Skeletal muscle tissue (tissue), 4 donors: ENCODE data around the gene PIK3CD. TPM values are rescaled to one million over a fixed set of nuclear protein-coding genes. Genes with fewer than 3 reads are reported as not detected.
"Not testable (repeated sequence)": the region's sequence is repeated elsewhere in the genome, so short reads cannot be mapped to it uniquely, and the experiment has no call there.

Experiments used
- H3K27ac ChIP-seq: one replicate; pipeline ENCODE4 v1.7.0; 2013; ENCODE audit warnings: mild to moderate bottlenecking, low read depth, low read length, inconsistent platforms
- H3K27me3 ChIP-seq, 3 donors: one replicate each; pipeline ENCODE4 v1.7.0; 2013; ENCODE audit warnings: low read length in 3 of 3; ENCODE audit not compliant: control insufficient read depth in 3 of 3, insufficient read depth in 3 of 3
- H3K36me3 ChIP-seq, 3 donors: one replicate each; pipeline ENCODE4 v1.7.0; 2013; ENCODE audit warnings: low read length in 3 of 3; ENCODE audit not compliant: control insufficient read depth in 3 of 3, insufficient read depth in 3 of 3
- H3K4me1 ChIP-seq, 3 donors: one replicate each; pipeline ENCODE4 v1.7.0; 2013; ENCODE audit warnings: low read length in 3 of 3, mild to moderate bottlenecking in 3 of 3; ENCODE audit not compliant: control insufficient read depth in 3 of 3, insufficient read depth in 3 of 3
- H3K4me3 ChIP-seq, 3 donors: one replicate each; pipeline ENCODE4 v1.7.0; 2013; ENCODE audit warnings: low read length in 3 of 3
- H3K9ac ChIP-seq, 3 donors: one replicate each; pipeline ENCODE4 v1.7.0; 2013; ENCODE audit warnings: low read length in 3 of 3, mild to moderate bottlenecking in 3 of 3, moderate library complexity in 2 of 3, low read depth in 1 of 3
- H3K9me3 ChIP-seq, 3 donors: one replicate each; pipeline ENCODE4 v1.7.0; 2013; ENCODE audit warnings: low read length in 3 of 3; ENCODE audit not compliant: control insufficient read depth in 3 of 3
- total RNA-seq: library from RNA; depleted of rRNA; stranded (reverse); fragments of >200 nt; gene quantifications from one replicate; pipeline ENCODE4 v1.2.3, GENCODE V29; 2014
- donor health status: Osteomylitis.

PIK3CD gene
- total RNA-seq, 1 donor from 2014 or later: 4.2 TPM

DNA sequence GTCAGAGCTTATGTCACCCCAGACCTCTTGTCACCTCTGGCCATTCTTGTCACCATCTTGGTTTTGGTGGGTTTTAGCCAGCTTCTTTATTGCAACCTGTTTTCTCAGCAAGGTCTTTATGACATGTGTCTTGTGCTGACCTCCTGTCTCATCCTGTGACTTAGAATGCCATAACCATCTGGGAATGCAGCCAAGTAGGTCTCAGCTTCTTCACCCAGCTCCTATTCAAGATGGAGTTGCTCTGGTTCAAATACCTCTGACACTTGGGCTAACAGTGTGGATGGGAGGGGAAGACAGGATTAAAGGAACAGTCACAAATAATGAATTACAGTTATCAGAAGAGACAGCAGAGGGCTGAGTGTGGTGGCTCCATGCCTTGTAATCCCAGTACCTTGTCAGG lies 30.5 kb upstream of the PIK3CD start:
- no peak overlapping the region for H3K27ac ChIP-seq
- peaks cover 14 to 23% (median 21%) of the 10 kb centered on the region in 3 donors for H3K27me3 ChIP-seq
- no peak overlapping the region for H3K9ac ChIP-seq
- H3K36me3 ChIP-seq: no peaks in the 10 kb centered on the region
- no peaks in the 10 kb centered on the region for H3K4me1 ChIP-seq
- H3K4me3 ChIP-seq: no peak overlapping the region
- H3K9me3 ChIP-seq: no peaks in the 10 kb centered on the region

DNA sequence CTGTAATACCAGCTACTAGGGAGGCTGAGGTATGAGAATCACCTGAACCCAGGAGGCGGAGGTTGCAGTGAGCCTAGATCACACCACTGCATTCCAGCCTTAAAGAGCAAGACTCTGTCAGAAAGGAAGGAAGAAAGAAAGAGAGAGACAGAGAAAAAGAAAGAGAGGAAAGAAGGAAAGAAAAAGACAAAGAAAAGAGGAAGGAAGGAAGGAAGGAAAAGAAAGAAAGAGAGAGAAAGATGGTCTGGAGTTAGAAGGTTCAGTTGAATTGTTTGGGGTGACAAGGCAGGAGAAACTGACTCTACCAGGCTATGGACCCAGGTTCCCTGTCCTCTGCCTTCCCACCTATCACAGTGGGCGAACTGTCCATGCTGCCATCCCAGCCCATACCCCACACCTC lies 27.4 kb upstream of the PIK3CD start:
- no peak overlapping the region for H3K9ac ChIP-seq
- H3K4me1 ChIP-seq: peaks cover 0 to 9% (median 2%) of the 10 kb centered on the region in 3 donors
- H3K4me3 ChIP-seq: no peak overlapping the region
- H3K9me3 ChIP-seq: no peaks in the 10 kb centered on the region
- H3K27ac ChIP-seq: no peak overlapping the region
- peaks cover 11 to 22% (median 15%) of the 10 kb centered on the region in 3 donors for H3K27me3 ChIP-seq
- no peaks in the 10 kb centered on the region for H3K36me3 ChIP-seq

DNA sequence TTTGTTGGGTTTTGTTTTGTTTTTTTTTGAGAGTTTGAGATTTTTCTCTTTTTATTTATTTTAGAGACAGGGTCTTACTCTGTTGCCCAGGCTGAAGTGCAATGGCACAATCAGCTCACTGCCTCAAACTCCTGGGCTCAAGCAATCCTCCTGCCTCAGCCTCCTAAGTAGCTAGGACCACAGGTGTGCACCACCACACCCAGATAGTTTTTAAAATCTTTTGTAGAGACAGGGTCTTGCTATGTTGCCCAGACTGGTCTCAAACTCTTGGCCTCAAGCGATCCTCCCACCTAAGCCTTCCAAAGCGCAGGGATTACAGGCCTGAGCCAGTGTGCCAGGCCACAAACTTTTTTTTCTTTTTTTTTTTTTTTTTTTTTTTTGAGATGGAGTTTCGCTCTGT lies 26.5 kb upstream of the PIK3CD start:
- H3K9me3 ChIP-seq, H3K9ac ChIP-seq, H3K4me3 ChIP-seq, H3K27ac ChIP-seq, H3K36me3 ChIP-seq, H3K4me1 ChIP-seq: not testable (repeated sequence)
- peaks cover 9 to 23% (median 11%) of the 10 kb centered on the region in 3 donors for H3K27me3 ChIP-seq

DNA sequence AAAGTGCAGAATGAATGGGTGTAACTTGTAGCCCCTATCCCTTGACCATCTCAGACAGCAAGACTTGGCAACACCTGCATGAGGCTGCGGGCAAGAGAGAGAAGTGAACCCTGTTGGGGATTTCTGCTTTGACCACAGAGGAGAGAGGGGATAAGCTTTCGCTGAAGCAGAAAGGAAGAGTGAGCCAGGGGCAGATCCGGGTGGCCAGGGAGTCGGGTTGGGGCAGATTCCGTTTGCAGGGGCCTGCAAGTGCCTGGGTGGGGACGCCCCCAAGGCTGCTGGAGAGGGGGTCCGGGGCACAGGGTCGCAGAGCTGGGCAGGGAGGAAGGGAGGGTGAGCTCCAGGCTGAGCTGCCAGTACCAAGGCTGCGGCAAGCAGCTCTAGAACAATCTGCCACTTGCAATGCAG lies 25.3 kb upstream of the PIK3CD start:
- Histone ChIP-seq H3K9ac (no peak overlapping the region), H3K4me3 (peak overlapping the region in 1 of 3 donors; percentile 48), H3K27me3 (peaks cover 9 to 23% (median 11%) of the 10 kb centered on the region in 3 donors), H3K36me3 (no peaks in the 10 kb centered on the region), H3K9me3 (no peaks in the 10 kb centered on the region), H3K27ac (no peak overlapping the region), H3K4me1 (peaks cover 0 to 9% (median 2%) of the 10 kb centered on the region in 3 donors)

DNA sequence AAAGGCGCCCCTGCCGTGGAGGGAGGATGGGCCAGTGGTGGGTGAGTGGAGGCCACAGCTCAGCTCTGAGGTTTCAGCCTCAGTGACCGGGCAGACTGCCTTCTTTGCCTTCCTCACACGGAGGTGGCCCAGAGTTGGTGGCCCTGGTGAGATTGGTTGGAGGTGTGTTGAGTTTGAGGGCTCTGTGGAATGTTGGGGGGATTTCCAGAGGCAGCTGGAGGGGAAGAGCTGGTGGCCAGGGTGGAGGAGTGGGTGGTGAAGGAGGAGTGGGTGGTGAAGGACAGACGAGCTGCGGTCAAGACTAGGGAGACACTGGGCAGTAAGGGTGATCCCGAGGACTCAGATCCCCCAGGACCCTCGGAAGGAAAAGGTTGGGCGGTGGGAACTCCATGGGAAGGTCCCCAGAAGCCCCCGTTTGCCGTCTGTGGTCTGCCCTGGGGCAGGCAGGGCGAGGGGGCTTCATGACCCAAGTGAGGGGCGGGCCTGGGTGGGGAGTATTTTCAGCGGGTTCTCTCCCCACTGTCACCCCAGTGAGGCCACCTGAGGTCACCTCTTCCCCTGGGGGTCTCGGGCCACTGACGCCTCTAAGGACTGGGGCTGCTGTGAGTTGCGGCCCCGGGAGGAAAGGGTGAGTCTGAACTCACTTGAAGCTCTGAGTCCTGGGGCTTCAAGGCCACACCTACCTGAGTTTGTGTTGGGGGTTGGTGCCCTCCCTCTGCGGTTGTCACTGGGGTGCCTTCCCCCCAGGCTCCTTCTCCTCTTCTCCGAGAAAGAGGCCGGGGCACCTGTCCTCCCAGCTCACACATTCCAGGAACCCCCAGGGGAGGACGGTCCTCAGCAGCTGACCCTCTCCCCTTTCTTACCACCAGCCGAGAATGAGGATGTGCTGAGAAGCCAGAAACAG lies 22.7 kb upstream of the PIK3CD start:
- H3K9me3 ChIP-seq: no peaks in the 10 kb centered on the region
- H3K4me1 ChIP-seq: peaks cover 0 to 9% (median 2%) of the 10 kb centered on the region in 3 donors
- no peak overlapping the region for H3K9ac ChIP-seq
- H3K27me3 ChIP-seq: peaks cover 9 to 19% (median 14%) of the 10 kb centered on the region in 3 donors
- no peaks in the 10 kb centered on the region for H3K36me3 ChIP-seq
- H3K27ac ChIP-seq: no peak overlapping the region
- H3K4me3 ChIP-seq: no peak overlapping the region

DNA sequence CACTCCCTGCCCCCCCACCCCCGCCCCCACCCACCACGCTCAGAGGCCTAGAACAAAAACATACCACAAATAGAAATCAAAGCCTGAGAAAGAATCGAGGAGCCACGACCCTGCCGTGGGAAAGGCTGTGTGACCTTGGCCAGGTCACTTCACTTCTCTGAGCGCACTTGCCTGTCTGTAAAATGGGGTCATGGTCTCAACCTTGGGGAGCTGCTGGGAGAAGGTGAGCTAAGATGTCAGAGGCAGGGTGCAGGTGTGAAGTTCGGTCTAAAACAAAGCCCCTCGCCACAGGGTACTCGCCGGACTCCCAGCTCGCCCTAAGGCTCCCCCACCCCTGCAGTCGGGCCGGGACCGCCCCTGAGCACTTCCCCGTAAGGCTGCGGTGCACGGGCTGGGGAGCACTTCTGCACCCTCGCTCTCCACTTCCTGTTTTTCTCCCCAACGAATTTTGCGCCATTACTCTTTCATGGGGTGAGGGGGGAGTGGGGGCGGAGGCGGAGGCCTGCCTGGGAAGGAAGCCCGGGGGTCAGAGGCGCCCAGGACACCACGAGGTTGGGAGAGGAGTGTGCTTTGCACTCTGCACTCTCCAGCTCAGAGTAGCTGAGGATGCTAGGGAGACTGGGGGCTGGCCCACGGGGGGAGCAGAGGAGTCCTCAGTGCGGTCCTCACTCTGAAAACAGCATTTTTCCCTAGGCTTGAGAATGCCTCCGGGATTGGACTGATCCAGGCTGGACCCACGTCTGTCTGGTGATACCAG lies 21.9 kb upstream of the PIK3CD start:
- Histone ChIP-seq H3K4me3 (no peak overlapping the region), H3K36me3 (no peaks in the 10 kb centered on the region), H3K9ac (no peak overlapping the region), H3K27ac (peak overlapping the region; percentile 10), H3K27me3 (peaks cover 9 to 19% (median 14%) of the 10 kb centered on the region in 3 donors), H3K4me1 (peaks cover 0 to 9% (median 2%) of the 10 kb centered on the region in 3 donors), H3K9me3 (no peaks in the 10 kb centered on the region)

DNA sequence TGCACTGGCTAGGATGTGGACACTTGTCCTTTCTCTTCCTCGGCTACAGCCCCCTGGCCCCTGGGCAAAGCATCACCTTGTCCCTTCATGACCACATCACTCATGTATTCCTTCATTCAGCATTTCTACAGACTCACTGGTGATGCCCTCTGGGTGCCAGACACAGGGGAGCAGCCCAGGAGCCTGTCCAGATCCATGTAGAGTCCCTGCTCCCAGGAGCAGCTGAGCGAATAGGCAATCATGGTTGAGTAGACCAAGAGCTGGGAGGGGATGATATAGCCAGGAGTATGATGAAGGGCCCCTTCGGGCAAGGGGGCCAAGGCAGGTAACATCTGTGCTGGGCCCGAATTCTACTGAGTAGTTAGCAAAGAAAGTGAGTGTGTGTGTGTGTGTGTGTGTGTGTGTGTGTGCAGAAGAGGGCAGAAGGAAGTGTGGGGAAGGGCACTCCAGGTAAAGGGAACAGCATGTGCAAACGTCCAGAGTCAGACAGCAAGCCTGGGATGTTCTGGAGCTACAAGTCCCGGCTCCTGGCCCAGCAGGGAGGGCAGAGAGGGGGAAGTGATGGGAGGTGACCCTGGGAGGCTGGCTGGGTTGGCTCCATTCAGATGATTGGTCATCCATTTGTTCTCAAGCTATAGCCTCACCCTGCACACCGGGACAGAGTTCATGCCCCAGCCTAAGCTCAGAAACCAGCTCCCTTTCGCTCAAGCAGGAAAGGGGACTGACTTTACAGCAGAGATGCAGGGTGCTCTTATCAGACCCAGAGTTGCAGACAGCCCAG lies 21.0 kb upstream of the PIK3CD start:
- peaks cover 0 to 9% (median 2%) of the 10 kb centered on the region in 3 donors for H3K4me1 ChIP-seq
- H3K4me3 ChIP-seq: no peak overlapping the region
- no peaks in the 10 kb centered on the region for H3K9me3 ChIP-seq
- H3K36me3 ChIP-seq: no peaks in the 10 kb centered on the region
- no peak overlapping the region for H3K9ac ChIP-seq
- peak overlapping the region; percentile 10 for H3K27ac ChIP-seq
- H3K27me3 ChIP-seq: peaks cover 8 to 17% (median 12%) of the 10 kb centered on the region in 3 donors

DNA sequence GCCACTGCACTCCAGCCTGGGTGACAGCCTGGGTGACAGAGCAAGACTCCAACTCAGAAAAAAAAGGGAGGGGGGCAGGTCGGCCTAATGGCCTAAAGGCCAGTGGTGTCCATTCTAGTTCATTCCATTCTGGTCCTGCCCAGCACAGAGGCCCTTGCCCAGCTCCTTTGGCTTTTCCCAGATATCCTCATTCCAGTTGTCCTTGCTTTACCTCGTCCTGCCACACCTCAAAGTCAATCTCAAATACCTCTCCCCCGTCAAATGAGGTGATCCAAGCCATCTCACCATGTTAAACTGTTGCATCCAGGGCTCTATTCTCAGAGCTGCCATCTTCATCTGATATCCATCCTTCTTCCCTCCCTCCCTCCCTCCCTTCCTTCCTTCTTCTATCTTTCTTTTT lies 19.9 kb upstream of the PIK3CD start:
- Histone ChIP-seq H3K9ac (no peak overlapping the region), H3K4me1 (peaks cover 0 to 5% (median 2%) of the 10 kb centered on the region in 3 donors), H3K9me3 (no peaks in the 10 kb centered on the region), H3K27me3 (peaks cover 0 to 6% (median 3%) of the 10 kb centered on the region in 3 donors), H3K36me3 (no peaks in the 10 kb centered on the region), H3K27ac (no peak overlapping the region), H3K4me3 (no peak overlapping the region)

DNA sequence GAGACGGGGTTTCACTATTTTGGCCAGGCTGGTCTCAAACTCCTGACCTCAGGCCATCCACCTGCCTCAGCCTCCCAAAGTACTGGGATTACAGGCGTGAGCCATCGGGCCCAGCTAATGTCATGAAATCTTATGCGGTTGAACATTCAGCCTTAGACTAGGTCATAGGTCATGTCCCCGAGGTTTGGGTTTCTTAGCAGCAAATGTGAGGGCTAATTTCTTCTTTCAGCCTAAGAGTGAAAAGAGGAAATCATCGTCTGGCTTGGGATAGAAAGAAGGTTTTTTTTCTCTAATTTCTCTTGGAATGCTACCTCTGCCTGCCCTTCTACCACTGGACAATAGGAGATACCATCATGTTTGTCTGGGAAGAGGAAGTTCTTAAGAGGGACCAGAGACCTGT lies 18.0 kb upstream of the PIK3CD start:
- H3K9ac ChIP-seq: no peak overlapping the region
- H3K4me3 ChIP-seq: no peak overlapping the region
- peaks cover 0 to 3% (median 3%) of the 10 kb centered on the region in 3 donors for H3K27me3 ChIP-seq
- no peaks in the 10 kb centered on the region for H3K36me3 ChIP-seq
- no peak overlapping the region for H3K27ac ChIP-seq
- H3K4me1 ChIP-seq: no peaks in the 10 kb centered on the region
- no peaks in the 10 kb centered on the region for H3K9me3 ChIP-seq
